ENCODE measurements around the gene KLK15. TPM values are rescaled to one million over a fixed set of nuclear protein-coding genes. Genes with fewer than 3 reads are reported as not detected.
A peak's percentile ranks its signal among the peaks of the same experiment; 100 is the strongest.

KLK15 gene
- total RNA-seq, 2 donors from 2014 or later, result not detected

DNA sequence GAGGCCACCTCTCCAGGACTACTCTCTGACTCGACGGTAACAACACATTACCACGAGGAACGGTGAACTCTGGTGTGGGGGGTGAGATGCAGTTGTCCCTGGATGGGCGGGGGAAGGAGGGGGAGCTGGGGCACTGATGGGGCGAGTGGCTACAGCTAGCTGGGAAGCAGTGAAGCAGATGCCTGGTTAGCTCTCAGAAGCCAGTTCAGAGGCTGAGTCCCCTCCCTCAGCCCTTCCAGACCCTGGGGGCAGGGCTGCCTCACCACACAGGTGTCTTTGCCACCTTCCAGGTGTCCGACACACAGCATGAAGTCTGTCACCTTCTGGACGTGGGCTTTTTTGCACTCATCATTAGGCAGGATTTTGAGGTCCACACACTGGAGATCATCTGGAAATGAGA is 13.7 kb downstream of the KLK15 start:
- no peaks in the 10 kb centered on the region for H3K9me3 Mint-ChIP-seq
- no peak overlapping the region for H3K4me3 Mint-ChIP-seq
- peaks cover 20% of the 10 kb centered on the region for H3K4me1 Mint-ChIP-seq
- DNase-seq, result peak; percentile 62
- peaks cover 95% of the 10 kb centered on the region for H3K27me3 Mint-ChIP-seq (ENCODE audit: insufficient read depth)
- Histone ChIP-seq H3K36me3 (ENCODE audit: control insufficient read depth, insufficient read depth, low read length) (no peaks in the 10 kb centered on the region), H3K4me1 (ENCODE audit: control insufficient read depth, insufficient read depth, low read length) (no peaks in the 10 kb centered on the region), H3K27ac (ENCODE audit: low read depth, low read length) (no peak overlapping the region), H3K9ac (ENCODE audit: extremely low read depth, low read length, poor library complexity, severe bottlenecking) (no peak overlapping the region), H3K4me3 (ENCODE audit: low read length) (no peak overlapping the region), H3K27me3 (ENCODE audit: control insufficient read depth, insufficient read depth, low read length, poor library complexity, severe bottlenecking) (peaks cover 58% of the 10 kb centered on the region), H3K9me3 (ENCODE audit: control insufficient read depth, low read length) (no peaks in the 10 kb centered on the region)
- TF ChIP-seq, protein P1, sequence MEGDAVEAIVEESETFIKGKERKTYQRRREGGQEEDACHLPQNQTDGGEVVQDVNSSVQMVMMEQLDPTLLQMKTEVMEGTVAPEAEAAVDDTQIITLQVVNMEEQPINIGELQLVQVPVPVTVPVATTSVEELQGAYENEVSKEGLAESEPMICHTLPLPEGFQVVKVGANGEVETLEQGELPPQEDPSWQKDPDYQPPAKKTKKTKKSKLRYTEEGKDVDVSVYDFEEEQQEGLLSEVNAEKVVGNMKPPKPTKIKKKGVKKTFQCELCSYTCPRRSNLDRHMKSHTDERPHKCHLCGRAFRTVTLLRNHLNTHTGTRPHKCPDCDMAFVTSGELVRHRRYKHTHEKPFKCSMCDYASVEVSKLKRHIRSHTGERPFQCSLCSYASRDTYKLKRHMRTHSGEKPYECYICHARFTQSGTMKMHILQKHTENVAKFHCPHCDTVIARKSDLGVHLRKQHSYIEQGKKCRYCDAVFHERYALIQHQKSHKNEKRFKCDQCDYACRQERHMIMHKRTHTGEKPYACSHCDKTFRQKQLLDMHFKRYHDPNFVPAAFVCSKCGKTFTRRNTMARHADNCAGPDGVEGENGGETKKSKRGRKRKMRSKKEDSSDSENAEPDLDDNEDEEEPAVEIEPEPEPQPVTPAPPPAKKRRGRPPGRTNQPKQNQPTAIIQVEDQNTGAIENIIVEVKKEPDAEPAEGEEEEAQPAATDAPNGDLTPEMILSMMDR (conservative IDR thresholded peaks at IDR 0.05), result no peak
- 62 to 72% methylated on average over 4 to 8 of the region's 8 CpGs for WGBS, 2 experiments (ENCODE audit: insufficient coverage in 1 of 2, insufficient read length in 1 of 2)
- H3K36me3 Mint-ChIP-seq (ENCODE audit: low read depth), result no peaks in the 10 kb centered on the region
- H3K27ac Mint-ChIP-seq, result no peak overlapping the region

DNA sequence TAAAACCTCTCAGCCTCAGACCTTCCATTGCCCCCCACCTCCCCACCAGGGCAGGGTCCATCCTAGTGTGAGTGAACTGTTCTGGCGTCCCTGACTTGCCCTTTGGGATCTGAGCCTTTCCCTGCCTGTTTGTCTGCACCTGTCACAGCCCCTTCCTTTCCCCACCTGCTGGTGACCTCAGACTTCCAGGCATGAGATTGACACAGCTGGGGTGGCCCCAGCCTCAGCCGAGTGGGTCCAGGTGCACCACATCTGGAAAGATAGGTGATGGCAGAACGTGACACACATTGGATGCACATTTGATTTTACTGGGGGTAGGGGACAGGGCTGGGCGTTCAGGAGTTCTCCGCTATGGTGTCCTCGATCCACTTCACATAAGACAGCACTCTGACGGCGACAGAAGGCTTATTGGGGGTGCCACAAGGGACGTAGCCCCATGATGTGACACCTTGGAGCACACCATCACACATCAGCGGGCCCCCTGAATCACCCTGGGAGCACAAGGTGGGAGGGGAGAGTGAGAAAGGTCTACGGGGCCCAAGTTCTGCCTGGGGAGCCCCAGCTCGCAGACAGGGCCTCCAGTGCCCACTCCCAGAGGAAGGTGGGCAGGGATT is 14.4 kb downstream of the KLK15 start:
- Histone ChIP-seq H3K4me1 (ENCODE audit: control insufficient read depth, insufficient read depth, low read length) (no peaks in the 10 kb centered on the region), H3K9me3 (ENCODE audit: control insufficient read depth, low read length) (no peaks in the 10 kb centered on the region), H3K27ac (ENCODE audit: low read depth, low read length) (no peak overlapping the region), H3K9ac (ENCODE audit: extremely low read depth, low read length, poor library complexity, severe bottlenecking) (no peak overlapping the region), H3K27me3 (ENCODE audit: control insufficient read depth, insufficient read depth, low read length, poor library complexity, severe bottlenecking) (peaks cover 58% of the 10 kb centered on the region), H3K36me3 (ENCODE audit: control insufficient read depth, insufficient read depth, low read length) (no peaks in the 10 kb centered on the region), H3K4me3 (ENCODE audit: low read length) (no peak overlapping the region)
- WGBS, 2 experiments (ENCODE audit: insufficient coverage in 1 of 2, insufficient read length in 1 of 2), result 90% methylated on average over 7 to 12 of the region's 12 CpGs
- DNase-seq, result peak; percentile 51
- Mint-ChIP-seq H3K27ac (no peak overlapping the region), H3K9me3 (no peaks in the 10 kb centered on the region), H3K4me3 (peak overlapping the region; percentile 58), H3K36me3 (ENCODE audit: low read depth) (no peaks in the 10 kb centered on the region), H3K4me1 (peaks cover 20% of the 10 kb centered on the region), H3K27me3 (ENCODE audit: insufficient read depth) (peaks cover 95% of the 10 kb centered on the region)
- TF ChIP-seq, protein P1 (conservative IDR thresholded peaks at IDR 0.05), result no peak

DNA sequence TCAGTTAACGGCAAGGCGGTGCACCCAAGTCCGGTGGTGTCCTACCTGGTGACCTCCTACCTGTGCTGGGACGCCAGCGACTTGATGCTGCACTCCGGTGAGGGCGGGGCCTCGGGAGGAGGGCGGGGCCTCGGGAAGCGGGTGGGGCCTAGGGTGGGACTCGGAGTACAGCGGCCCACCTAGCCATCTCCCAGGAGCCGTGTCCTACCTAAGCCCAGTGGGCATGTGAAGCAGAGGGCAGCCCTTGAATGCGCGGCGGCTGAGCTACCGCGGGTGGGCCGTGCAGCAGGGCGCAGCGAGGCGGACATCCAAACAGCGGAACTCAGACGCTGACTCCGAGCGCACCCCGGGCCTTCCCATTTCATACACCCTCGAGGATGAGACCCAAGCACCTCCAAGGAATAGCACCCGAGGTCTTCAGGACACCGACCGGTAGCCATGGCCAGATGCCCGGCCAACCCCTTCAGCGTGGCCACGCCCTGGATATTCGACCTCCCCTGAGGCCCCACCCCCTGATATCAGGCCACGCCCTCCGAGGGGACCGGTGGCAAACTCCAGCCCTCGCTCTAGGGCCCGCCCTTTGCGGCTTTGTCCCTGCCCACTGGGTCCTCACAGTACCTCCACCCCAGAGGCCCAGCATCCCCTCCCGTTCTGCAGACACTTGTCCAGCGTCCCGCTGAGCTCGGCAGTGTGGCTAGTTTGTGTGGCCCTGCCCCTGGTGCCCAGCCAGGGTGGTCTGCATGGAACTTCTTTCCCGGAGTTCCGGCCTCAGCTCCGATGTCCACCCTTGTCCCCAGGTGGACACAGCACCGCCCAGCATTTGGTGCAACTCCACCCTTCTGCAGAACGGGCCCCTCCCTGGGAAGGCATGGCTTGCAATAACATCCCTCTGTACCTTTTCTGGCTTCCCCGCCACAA is 15.2 kb downstream of the KLK15 start:
- DNase-seq, result peak; percentile 98

More for the DNA sequence above, 15.2 kb downstream of the KLK15 start:
- peaks cover 92% of the 10 kb centered on the region for H3K27me3 Mint-ChIP-seq (ENCODE audit: insufficient read depth)
- peaks cover 58% of the 10 kb centered on the region for H3K27me3 ChIP-seq (ENCODE audit: control insufficient read depth, insufficient read depth, low read length, poor library complexity, severe bottlenecking)
- H3K4me3 Mint-ChIP-seq, result peak overlapping the region; percentile 58
- no peaks in the 10 kb centered on the region for H3K4me1 ChIP-seq (ENCODE audit: control insufficient read depth, insufficient read depth, low read length)
- WGBS, 2 experiments (ENCODE audit: insufficient coverage in 1 of 2, insufficient read length in 1 of 2), result 21 to 36% methylated on average over 12 to 52 of the region's 52 CpGs
- no peak overlapping the region for H3K9ac ChIP-seq (ENCODE audit: extremely low read depth, low read length, poor library complexity, severe bottlenecking)
- H3K9me3 Mint-ChIP-seq, result no peaks in the 10 kb centered on the region
- no peaks in the 10 kb centered on the region for H3K36me3 ChIP-seq (ENCODE audit: control insufficient read depth, insufficient read depth, low read length)
- H3K4me3 ChIP-seq (ENCODE audit: low read length), result peak overlapping the region; percentile 56
- H3K36me3 Mint-ChIP-seq (ENCODE audit: low read depth), result no peaks in the 10 kb centered on the region
- no peak overlapping the region for H3K27ac Mint-ChIP-seq
- TF ChIP-seq, protein P1 (conservative IDR thresholded peaks at IDR 0.05), result no peak
- H3K9me3 ChIP-seq (ENCODE audit: control insufficient read depth, low read length), result no peaks in the 10 kb centered on the region
- peaks cover 20% of the 10 kb centered on the region for H3K4me1 Mint-ChIP-seq
- no peak overlapping the region for H3K27ac ChIP-seq (ENCODE audit: low read depth, low read length)
